GM23338 (cell line): ENCODE measurements around the gene PDE4D.

Experiments used
- EZH2 ChIP-seq: fragments of 200-600 bp; sonication (generic); IDR thresholded peaks from one replicate; pipeline ENCODE4 v1.8.0; 2017; ENCODE audit warnings: antibody characterized with exemption, mild to moderate bottlenecking, low read depth; ENCODE audit not compliant: unreplicated experiment
- EZH2phosphoT487 ChIP-seq: fragments of 200-600 bp; sonication (generic); IDR thresholded peaks from one replicate; pipeline ENCODE4 v1.8.1; 2018; ENCODE audit warnings: antibody characterized with exemption; ENCODE audit not compliant: unreplicated experiment
- JUNB ChIP-seq: IDR thresholded peaks from one replicate; pipeline ENCODE4 v1.6.1; 2016; ENCODE audit warnings: antibody characterized with exemption; ENCODE audit not compliant: unreplicated experiment
- POLR2AphosphoS5 ChIP-seq: IDR thresholded peaks from 2 replicates; pipeline ENCODE4 v1.6.1; 2016; ENCODE audit warnings: antibody characterized with exemption, low read depth
- STAT1 ChIP-seq: IDR thresholded peaks from one replicate; pipeline ENCODE4 v1.6.1; 2016; ENCODE audit warnings: antibody characterized with exemption; ENCODE audit not compliant: unreplicated experiment
- TF ChIP-seq, protein P1 (sequence below), 2 experiments: fragments of 200-600 bp in 1 of 2; sonication (generic) in 1 of 2; conservative IDR thresholded peaks; 2 replicates each; pipeline versions ENCODE4 v1.5.1 to v1.6.1; 2016 to 2017; ENCODE audit warnings: antibody characterized with exemption in 2 of 2, low read depth in 2 of 2, mild to moderate bottlenecking in 2 of 2, moderate library complexity in 1 of 2
- TF ChIP-seq, protein P2 (sequence below): IDR thresholded peaks from one replicate; pipeline ENCODE4 v1.6.1; 2018; ENCODE audit warnings: antibody characterized with exemption; ENCODE audit not compliant: unreplicated experiment
- TF ChIP-seq, protein P3 (sequence below): IDR thresholded peaks from 2 replicates; pipeline ENCODE4 v1.6.1; 2016; ENCODE audit warnings: antibody characterized with exemption

DNA sequence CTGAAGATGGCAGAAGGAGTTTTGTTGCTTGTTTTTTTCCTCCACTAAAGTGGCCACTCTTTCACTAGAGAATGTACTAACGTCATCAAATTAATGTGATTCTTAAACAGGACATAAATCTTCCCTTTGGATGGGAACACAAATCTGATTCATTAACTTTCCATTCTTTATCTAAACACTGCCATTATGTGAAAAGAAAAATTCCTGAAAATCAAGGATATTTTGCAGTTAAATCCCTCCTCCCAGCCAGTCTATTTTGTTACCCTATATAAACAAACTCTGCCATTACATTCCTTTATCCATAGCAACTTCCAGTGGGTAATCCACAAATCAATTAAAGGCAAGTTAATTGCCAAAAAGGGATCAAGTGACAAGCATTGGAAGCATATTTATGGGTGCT is 546.5 kb downstream of the PDE4D start:
- TF ChIP-seq, protein P1, sequence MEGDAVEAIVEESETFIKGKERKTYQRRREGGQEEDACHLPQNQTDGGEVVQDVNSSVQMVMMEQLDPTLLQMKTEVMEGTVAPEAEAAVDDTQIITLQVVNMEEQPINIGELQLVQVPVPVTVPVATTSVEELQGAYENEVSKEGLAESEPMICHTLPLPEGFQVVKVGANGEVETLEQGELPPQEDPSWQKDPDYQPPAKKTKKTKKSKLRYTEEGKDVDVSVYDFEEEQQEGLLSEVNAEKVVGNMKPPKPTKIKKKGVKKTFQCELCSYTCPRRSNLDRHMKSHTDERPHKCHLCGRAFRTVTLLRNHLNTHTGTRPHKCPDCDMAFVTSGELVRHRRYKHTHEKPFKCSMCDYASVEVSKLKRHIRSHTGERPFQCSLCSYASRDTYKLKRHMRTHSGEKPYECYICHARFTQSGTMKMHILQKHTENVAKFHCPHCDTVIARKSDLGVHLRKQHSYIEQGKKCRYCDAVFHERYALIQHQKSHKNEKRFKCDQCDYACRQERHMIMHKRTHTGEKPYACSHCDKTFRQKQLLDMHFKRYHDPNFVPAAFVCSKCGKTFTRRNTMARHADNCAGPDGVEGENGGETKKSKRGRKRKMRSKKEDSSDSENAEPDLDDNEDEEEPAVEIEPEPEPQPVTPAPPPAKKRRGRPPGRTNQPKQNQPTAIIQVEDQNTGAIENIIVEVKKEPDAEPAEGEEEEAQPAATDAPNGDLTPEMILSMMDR (conservative IDR thresholded peaks at IDR 0.05; ENCODE audit: low read depth in 2 of 2), result no peak
- TF ChIP-seq EZH2 (no peak), POLR2AphosphoS5 (no peak), EZH2phosphoT487 (no peak), STAT1 (no peak), JUNB (no peak)
- TF ChIP-seq, protein P2, sequence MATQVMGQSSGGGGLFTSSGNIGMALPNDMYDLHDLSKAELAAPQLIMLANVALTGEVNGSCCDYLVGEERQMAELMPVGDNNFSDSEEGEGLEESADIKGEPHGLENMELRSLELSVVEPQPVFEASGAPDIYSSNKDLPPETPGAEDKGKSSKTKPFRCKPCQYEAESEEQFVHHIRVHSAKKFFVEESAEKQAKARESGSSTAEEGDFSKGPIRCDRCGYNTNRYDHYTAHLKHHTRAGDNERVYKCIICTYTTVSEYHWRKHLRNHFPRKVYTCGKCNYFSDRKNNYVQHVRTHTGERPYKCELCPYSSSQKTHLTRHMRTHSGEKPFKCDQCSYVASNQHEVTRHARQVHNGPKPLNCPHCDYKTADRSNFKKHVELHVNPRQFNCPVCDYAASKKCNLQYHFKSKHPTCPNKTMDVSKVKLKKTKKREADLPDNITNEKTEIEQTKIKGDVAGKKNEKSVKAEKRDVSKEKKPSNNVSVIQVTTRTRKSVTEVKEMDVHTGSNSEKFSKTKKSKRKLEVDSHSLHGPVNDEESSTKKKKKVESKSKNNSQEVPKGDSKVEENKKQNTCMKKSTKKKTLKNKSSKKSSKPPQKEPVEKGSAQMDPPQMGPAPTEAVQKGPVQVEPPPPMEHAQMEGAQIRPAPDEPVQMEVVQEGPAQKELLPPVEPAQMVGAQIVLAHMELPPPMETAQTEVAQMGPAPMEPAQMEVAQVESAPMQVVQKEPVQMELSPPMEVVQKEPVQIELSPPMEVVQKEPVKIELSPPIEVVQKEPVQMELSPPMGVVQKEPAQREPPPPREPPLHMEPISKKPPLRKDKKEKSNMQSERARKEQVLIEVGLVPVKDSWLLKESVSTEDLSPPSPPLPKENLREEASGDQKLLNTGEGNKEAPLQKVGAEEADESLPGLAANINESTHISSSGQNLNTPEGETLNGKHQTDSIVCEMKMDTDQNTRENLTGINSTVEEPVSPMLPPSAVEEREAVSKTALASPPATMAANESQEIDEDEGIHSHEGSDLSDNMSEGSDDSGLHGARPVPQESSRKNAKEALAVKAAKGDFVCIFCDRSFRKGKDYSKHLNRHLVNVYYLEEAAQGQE, result no peak
- TF ChIP-seq, protein P3, sequence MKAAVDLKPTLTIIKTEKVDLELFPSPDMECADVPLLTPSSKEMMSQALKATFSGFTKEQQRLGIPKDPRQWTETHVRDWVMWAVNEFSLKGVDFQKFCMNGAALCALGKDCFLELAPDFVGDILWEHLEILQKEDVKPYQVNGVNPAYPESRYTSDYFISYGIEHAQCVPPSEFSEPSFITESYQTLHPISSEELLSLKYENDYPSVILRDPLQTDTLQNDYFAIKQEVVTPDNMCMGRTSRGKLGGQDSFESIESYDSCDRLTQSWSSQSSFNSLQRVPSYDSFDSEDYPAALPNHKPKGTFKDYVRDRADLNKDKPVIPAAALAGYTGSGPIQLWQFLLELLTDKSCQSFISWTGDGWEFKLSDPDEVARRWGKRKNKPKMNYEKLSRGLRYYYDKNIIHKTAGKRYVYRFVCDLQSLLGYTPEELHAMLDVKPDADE, result no peak
